ENCODE results near the gene PPL. TPM values are rescaled to one million over a fixed set of nuclear protein-coding genes. Genes with fewer than 3 reads are reported as not detected.
"Not testable (repeated sequence)": the region's sequence is repeated elsewhere in the genome, so short reads cannot be mapped to it uniquely, and the experiment has no call there.

The PPL gene
- total RNA-seq, 1 donor from 2014 or later, result not detected

DNA sequence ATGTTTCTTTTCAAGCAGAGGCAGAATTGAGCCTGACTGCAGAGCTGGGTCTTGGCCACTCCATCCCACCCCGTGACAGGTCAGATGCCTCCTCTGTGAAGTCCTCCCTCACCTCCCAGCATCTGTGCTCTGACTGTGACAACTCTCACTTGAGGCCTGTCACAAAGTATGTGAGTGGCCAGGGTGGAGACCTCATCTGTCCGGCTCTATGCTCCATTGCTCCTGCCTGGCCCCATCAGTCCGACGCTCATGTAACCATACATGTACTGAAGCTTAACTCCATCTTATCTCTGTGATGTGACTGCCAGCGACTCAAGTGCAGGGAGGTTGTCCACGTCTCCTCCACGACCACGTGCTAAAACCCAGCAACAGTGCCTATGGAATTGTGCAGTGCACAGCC, 3.5 kb downstream of the PPL start:
- Mint-ChIP-seq H3K4me1 (no peaks in the 10 kb centered on the region), H3K36me3 (ENCODE audit: low read depth) (no peaks in the 10 kb centered on the region), H3K9me3 (no peaks in the 10 kb centered on the region), H3K27me3 (peaks cover 23% of the 10 kb centered on the region), H3K27ac (no peak overlapping the region), H3K4me3 (no peak overlapping the region)
- intact Hi-C loops (cut with micrococcal nuclease), result no loop called here
- no peak for DNase-seq

- no peak for DNase-seq
- Mint-ChIP-seq H3K9me3 (peaks cover 6% of the 10 kb centered on the region), H3K36me3 (ENCODE audit: low read depth) (no peaks in the 10 kb centered on the region), H3K4me3 (no peak overlapping the region), H3K27ac (no peak overlapping the region), H3K27me3 (peaks cover 10% of the 10 kb centered on the region), H3K4me1 (no peaks in the 10 kb centered on the region)
- intact Hi-C loops (cut with micrococcal nuclease), result no loop called here
Observed at GRCh38 chr16:4931381-4931780, 5.6 kb downstream of the PPL start.

GRCh38 chr16:4929619-4930018, 7.3 kb downstream of the PPL start:
- H3K27ac Mint-ChIP-seq; H3K4me3 Mint-ChIP-seq; intact Hi-C loops (cut with micrococcal nuclease); H3K27me3 Mint-ChIP-seq; DNase-seq; H3K36me3 Mint-ChIP-seq (ENCODE audit: low read depth); H3K4me1 Mint-ChIP-seq; H3K9me3 Mint-ChIP-seq: not testable (repeated sequence)

- H3K4me3 Mint-ChIP-seq, result no peak overlapping the region
- DNase-seq, result no peak
Observed at GRCh38 chr16:4928227-4928626, 8.7 kb downstream of the PPL start.

DNA sequence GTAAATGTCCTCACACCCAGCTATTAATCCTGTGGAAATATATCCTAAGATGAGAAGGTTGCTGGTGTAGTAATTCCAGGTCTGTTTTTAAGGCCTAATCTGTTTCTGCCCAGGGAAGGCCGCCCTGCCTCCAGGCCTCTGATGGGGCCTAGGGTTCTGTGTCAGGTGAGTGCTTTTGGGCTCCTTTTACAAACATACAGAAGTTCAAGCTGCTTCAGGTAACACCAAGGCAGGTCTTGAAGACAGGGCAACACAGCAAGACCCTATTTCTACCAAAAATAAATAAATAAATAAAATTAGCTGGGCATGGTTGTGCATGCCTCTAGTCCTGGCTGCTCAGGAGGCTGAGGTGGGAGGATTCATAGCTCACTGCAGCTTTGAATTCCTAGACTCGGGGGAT, 9.3 kb downstream of the PPL start:
- H3K9me3 Mint-ChIP-seq, result peaks cover 6% of the 10 kb centered on the region
- H3K27me3 Mint-ChIP-seq, result no peaks in the 10 kb centered on the region
- H3K27ac Mint-ChIP-seq, result no peak overlapping the region
- H3K4me3 Mint-ChIP-seq, result no peak overlapping the region
- DNase-seq, result no peak
- H3K4me1 Mint-ChIP-seq, result no peaks in the 10 kb centered on the region
- intact Hi-C loops (cut with micrococcal nuclease), result no loop called here
- no peaks in the 10 kb centered on the region for H3K36me3 Mint-ChIP-seq (ENCODE audit: low read depth)

More at GRCh38 chr16:4928227-4928626, 8.7 kb downstream of the PPL start:
- Mint-ChIP-seq H3K27ac (no peak overlapping the region), H3K27me3 (no peaks in the 10 kb centered on the region), H3K4me1 (no peaks in the 10 kb centered on the region), H3K36me3 (ENCODE audit: low read depth) (no peaks in the 10 kb centered on the region), H3K9me3 (peaks cover 6% of the 10 kb centered on the region)
- intact Hi-C loops (cut with micrococcal nuclease), result no loop called here

GRCh38 chr16:4926928-4927327, 10.0 kb downstream of the PPL start:
- no peaks in the 10 kb centered on the region for H3K4me1 Mint-ChIP-seq
- H3K27ac Mint-ChIP-seq, result no peak overlapping the region
- H3K36me3 Mint-ChIP-seq (ENCODE audit: low read depth), result no peaks in the 10 kb centered on the region
- peaks cover 6% of the 10 kb centered on the region for H3K9me3 Mint-ChIP-seq
- H3K4me3 Mint-ChIP-seq, result no peak overlapping the region
- no peaks in the 10 kb centered on the region for H3K27me3 Mint-ChIP-seq
- intact Hi-C loops (cut with micrococcal nuclease), result no loop called here
- DNase-seq, result no peak

- H3K27ac Mint-ChIP-seq, result no peak overlapping the region
- H3K4me1 Mint-ChIP-seq, result no peaks in the 10 kb centered on the region
- no peaks in the 10 kb centered on the region for H3K36me3 Mint-ChIP-seq (ENCODE audit: low read depth)
- no peaks in the 10 kb centered on the region for H3K27me3 Mint-ChIP-seq
- no peak overlapping the region for H3K4me3 Mint-ChIP-seq
- intact Hi-C loops (cut with micrococcal nuclease), result no loop called here
- no peak for DNase-seq
- peaks cover 6% of the 10 kb centered on the region for H3K9me3 Mint-ChIP-seq
Observed at GRCh38 chr16:4925791-4926190, 11.2 kb downstream of the PPL start.

- Mint-ChIP-seq H3K27ac (no peak overlapping the region), H3K9me3 (peaks cover 6% of the 10 kb centered on the region), H3K27me3 (no peaks in the 10 kb centered on the region), H3K36me3 (ENCODE audit: low read depth) (no peaks in the 10 kb centered on the region), H3K4me3 (no peak overlapping the region), H3K4me1 (no peaks in the 10 kb centered on the region)
- intact Hi-C loops (cut with micrococcal nuclease), result no loop called here
- DNase-seq, result no peak
Observed at GRCh38 chr16:4925293-4925607, 11.7 kb downstream of the PPL start.

- Mint-ChIP-seq H3K27ac (no peak overlapping the region), H3K27me3 (no peaks in the 10 kb centered on the region), H3K4me3 (no peak overlapping the region), H3K4me1 (no peaks in the 10 kb centered on the region), H3K9me3 (peaks cover 6% of the 10 kb centered on the region), H3K36me3 (ENCODE audit: low read depth) (no peaks in the 10 kb centered on the region)
- intact Hi-C loops (cut with micrococcal nuclease), result no loop called here
- DNase-seq, result no peak
Observed at GRCh38 chr16:4924593-4925292, 12.2 kb downstream of the PPL start.

GRCh38 chr16:4923853-4924252, 13.1 kb downstream of the PPL start:
- intact Hi-C loops (cut with micrococcal nuclease), result no loop called here
- H3K27me3 Mint-ChIP-seq, result no peaks in the 10 kb centered on the region
- no peak for DNase-seq
- H3K27ac Mint-ChIP-seq, result no peak overlapping the region
- H3K4me3 Mint-ChIP-seq, result no peak overlapping the region
- H3K36me3 Mint-ChIP-seq (ENCODE audit: low read depth), result no peaks in the 10 kb centered on the region
- no peaks in the 10 kb centered on the region for H3K4me1 Mint-ChIP-seq
- H3K9me3 Mint-ChIP-seq, result peaks cover 6% of the 10 kb centered on the region

DNA sequence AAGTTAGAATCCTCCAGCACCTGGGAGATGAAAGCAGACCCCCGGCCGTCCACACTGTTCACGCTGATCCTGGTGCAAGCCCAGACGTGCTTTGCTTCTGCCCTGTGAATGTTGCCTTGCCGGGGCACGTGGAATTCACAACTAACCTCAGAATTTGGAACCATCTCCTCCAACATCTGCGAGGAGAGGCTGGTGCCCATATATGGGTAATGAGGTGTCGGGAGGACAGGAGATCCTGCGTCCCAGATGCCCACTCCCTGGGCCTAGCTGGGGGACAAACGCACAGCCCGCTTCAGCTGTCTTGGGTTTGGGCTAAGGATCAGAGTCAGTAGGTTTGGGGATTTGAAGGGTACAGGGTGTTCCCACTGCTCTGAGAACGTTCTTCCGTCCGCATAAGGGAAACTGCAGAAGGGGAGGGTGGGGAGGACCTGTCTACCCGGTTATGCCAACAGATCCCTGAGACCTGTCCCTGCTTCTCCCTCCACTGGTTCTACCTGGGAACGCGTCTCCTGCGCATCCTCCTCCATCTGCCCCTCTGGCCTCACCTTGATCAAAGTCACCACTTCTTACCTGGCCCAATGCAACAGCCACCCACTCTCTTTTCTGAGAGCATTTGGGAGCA, 14.1 kb downstream of the PPL start:
- intact Hi-C loops (cut with micrococcal nuclease), result no loop called here

DNA sequence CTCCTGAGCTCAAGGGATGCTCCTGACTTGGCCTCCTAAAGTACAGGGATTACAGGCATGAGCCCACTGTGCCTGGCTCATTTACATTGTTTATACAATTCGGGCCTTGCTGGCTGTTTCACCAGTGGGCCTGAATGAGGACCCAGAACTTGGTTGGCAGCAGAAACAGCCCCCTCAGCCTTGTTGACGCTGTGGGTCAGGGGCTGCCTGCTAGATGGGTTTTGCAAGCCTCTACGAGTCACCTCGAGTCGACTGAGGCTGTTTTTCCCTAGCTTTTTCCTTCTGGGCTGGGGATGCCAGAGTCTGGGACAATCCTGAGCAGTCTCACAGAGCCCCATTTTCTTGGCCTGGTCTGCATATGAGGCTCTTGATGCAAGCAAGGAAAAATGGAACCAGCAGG, 16.1 kb downstream of the PPL start:
- DNase-seq, result no peak
- Mint-ChIP-seq H3K27me3 (no peaks in the 10 kb centered on the region), H3K36me3 (ENCODE audit: low read depth) (no peaks in the 10 kb centered on the region), H3K9me3 (no peaks in the 10 kb centered on the region), H3K27ac (no peak overlapping the region), H3K4me3 (no peak overlapping the region), H3K4me1 (no peaks in the 10 kb centered on the region)
- intact Hi-C loops (cut with micrococcal nuclease), result no loop called here

More for the DNA sequence above, 14.1 kb downstream of the PPL start:
- Mint-ChIP-seq H3K27ac (no peak overlapping the region), H3K36me3 (ENCODE audit: low read depth) (no peaks in the 10 kb centered on the region), H3K27me3 (no peaks in the 10 kb centered on the region), H3K4me1 (no peaks in the 10 kb centered on the region), H3K9me3 (peaks cover 6% of the 10 kb centered on the region), H3K4me3 (no peak overlapping the region)
- DNase-seq, result no peak

GRCh38 chr16:4918781-4919251, 18.1 kb downstream of the PPL start:
- Mint-ChIP-seq H3K36me3 (ENCODE audit: low read depth) (no peaks in the 10 kb centered on the region), H3K4me1 (no peaks in the 10 kb centered on the region), H3K9me3 (no peaks in the 10 kb centered on the region), H3K27me3 (no peaks in the 10 kb centered on the region), H3K27ac (no peak overlapping the region), H3K4me3 (no peak overlapping the region)
- intact Hi-C loops (cut with micrococcal nuclease), result no loop called here
- DNase-seq, result no peak

GRCh38 chr16:4917117-4917516, 19.8 kb downstream of the PPL start:
- no peaks in the 10 kb centered on the region for H3K9me3 Mint-ChIP-seq
- H3K4me1 Mint-ChIP-seq, result no peaks in the 10 kb centered on the region
- no peak overlapping the region for H3K4me3 Mint-ChIP-seq
- intact Hi-C loops (cut with micrococcal nuclease), result no loop called here
- DNase-seq, result no peak
- H3K36me3 Mint-ChIP-seq (ENCODE audit: low read depth), result no peaks in the 10 kb centered on the region
- no peaks in the 10 kb centered on the region for H3K27me3 Mint-ChIP-seq
- no peak overlapping the region for H3K27ac Mint-ChIP-seq

Data from activated CD4-positive, alpha-beta T cell treated with anti-CD3 and anti-CD28 coated beads, Interleukin-2, amount 10 ng/mL, durations not matched to agents 24 days and 14 days (primary cell).